Right lobe of liver (tissue), 6 donors: Measurements from ENCODE around the gene NSF. TPM values are rescaled to one million over a fixed set of nuclear protein-coding genes. Genes with fewer than 3 reads are reported as not detected.
A peak's percentile ranks its signal among the peaks of the same experiment; 100 is the strongest.
"Not testable (repeated sequence)": the region's sequence is repeated elsewhere in the genome, so short reads cannot be mapped to it uniquely, and the experiment has no call there.

Experiments
- ATAC-seq, 4 donors: fragments of 200-7000 bp; cut with Tn5 transposase; one replicate each; pipeline ENCODE4 v1.9.1; 2020; ENCODE audit warnings: mild to moderate bottlenecking in 4 of 4, moderate library complexity in 4 of 4
- DNase-seq, 3 donors: peaks; one replicate each; pipeline ENCODE4 v3.0.0-alpha.2; 2020
- H3K27ac ChIP-seq, 3 donors: fragments of 200-600 bp; one replicate each; pipeline ENCODE4 v1.8.0; 2022
- H3K27me3 ChIP-seq, 2 donors: fragments of 200-600 bp; one replicate each; pipeline ENCODE4 v1.8.0; 2022
- H3K36me3 ChIP-seq, 4 donors: fragments of 200-600 bp; sonication (generic) in 1 of 4; one replicate each; pipeline versions ENCODE4 v1.5.1 to v1.8.0; 2017 to 2022; ENCODE audit warnings: control low read depth in 1 of 4
- H3K4me1 ChIP-seq, 4 donors: fragments of 200-600 bp; sonication (generic) in 1 of 4; one replicate each; pipeline versions ENCODE4 v1.5.1 to v1.8.0; 2017 to 2022; ENCODE audit warnings: control low read depth in 1 of 4
- H3K4me3 ChIP-seq, 3 donors: fragments of 200-600 bp; one replicate each; pipeline ENCODE4 v1.8.0; 2022
- H3K9me3 ChIP-seq, 4 donors: fragments of 200-600 bp; sonication (generic) in 1 of 4; one replicate each; pipeline versions ENCODE4 v1.5.1 to v1.8.0; 2017 to 2022; ENCODE audit warnings: control low read depth in 1 of 4
- CTCF ChIP-seq, 4 donors: fragments of 200-600 bp in 3 of 4; fragments of 450-650 bp in 1 of 4; IDR thresholded peaks; one replicate each; pipeline versions ENCODE4 v1.5.1 to v1.8.0; 2016 to 2022; ENCODE audit warnings: antibody characterized with exemption in 4 of 4, mild to moderate bottlenecking in 2 of 4
- WGBS: methylation state at CpG from one replicate; pipeline ENCODE4 v1.1.6; 2018; ENCODE audit warnings: low coverage, low lambda C conversion rate; ENCODE audit not compliant: insufficient coverage; ENCODE audit errors: missing lambda C conversion rate; 5-methylcytosine and 5-hydroxymethylcytosine counted together
- intact Hi-C, 2 donors: fragments of 100-400 bp; cut with DNase I; formaldehyde crosslinking; loops; one replicate each; pipeline versions ENCODE4 v1.11.2 to v1.14.1; 2022
- total RNA-seq, 6 experiments: library from RNA; depleted of rRNA in 2 of 6; stranded (reverse); fragments of >200 nt in 2 of 6; fragmentation: NEBNext Ultra II Directional in 3 of 6; extraction: Animal tissue kit (Norgen Biotek cat#: 25700) in 3 of 6; gene quantifications; one replicate each; pipeline versions ENCODE4 v1.1.0 to v1.2.4, GENCODE V29; 2016 to 2023
- donor health status: DM: no; HTN: yes; CAD: no.
- donor health status: DM: no; HTN: no; CAD: no.
- donor health status: DM: no; HTN: no; CAD: no.
- donor health status: DM: no; HTN: yes; CAD: no.
- donor health status: DM: no; HTN: yes; CAD: no.

Gene NSF
- total RNA-seq, 6 experiments from 2014 or later: 16.3 to 27.7 (median 20.8) TPM

DNA sequence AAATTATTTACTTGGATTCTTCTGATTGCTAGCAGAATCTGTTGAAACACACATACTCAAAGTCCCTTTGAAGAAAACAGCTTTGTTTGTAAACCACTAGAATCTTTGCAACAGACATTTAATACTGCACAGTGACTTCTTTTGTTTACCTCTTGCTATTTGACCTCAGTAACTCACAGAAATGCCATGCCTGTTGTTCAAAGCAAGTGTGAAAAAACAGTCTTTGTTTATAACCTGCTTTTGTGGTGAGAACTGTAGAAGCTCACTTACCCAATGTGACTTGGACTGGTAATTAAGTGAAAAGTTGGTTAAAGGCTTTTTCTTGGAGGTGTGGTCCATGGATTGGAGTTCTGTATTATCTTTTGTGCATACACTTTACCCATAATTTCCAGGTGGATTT, 44.4 kb downstream of the NSF start:
- H3K9me3 ChIP-seq, H3K4me1 ChIP-seq, DNase-seq, H3K4me3 ChIP-seq, H3K36me3 ChIP-seq, H3K27me3 ChIP-seq, ATAC-seq, intact Hi-C loops, H3K27ac ChIP-seq: not testable (repeated sequence)

- H3K27me3 ChIP-seq, DNase-seq, H3K27ac ChIP-seq, intact Hi-C loops, H3K4me3 ChIP-seq, H3K36me3 ChIP-seq, H3K4me1 ChIP-seq, H3K9me3 ChIP-seq: not testable (repeated sequence)
- WGBS: 0% methylated on average over 1 of the region's 2 CpGs
- peak in 2 of 4 donors; percentile 5 to 21 for TF ChIP-seq CTCF (IDR thresholded peaks at IDR 0.05)
- peak; percentile 33 to 55 (median 40) for ATAC-seq
Measured at GRCh38 chr17:46641861-46642656, 51.6 kb downstream of the NSF start.

GRCh38 chr17:46647251-46647650, 56.8 kb downstream of the NSF start:
- intact Hi-C loops, H3K4me3 ChIP-seq: not testable (repeated sequence)
- WGBS: no CpG with 5 or more reads among the region's 2 CpGs

DNA sequence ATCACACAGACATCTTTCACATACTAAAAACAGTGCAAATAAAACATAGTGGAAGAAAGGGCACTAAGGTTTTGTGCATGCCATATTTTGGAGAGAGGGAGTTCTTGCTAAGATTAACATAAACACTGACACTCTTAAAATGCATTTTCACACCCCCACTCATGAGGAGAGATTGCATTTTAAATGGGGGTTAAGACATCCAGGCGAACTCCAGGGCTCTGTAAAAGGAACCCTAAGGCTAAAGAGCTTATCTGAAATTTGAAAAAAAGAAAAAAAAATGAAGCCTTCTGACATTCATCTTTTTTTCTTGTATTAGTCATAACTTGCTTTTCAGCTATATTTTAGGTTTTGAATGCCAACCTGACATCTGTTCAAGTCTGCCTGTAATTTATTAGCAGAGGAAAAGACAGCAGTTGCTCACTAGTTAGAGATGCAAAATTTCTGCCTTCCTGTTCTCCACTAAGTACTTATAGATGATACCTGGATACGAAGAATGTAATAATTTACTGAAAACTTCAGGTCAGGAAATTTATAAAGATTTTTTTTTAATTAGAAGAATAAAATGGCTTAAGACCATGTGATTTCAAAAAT, 57.3 kb downstream of the NSF start:
- not testable (repeated sequence) for ATAC-seq

More at GRCh38 chr17:46647251-46647650, 56.8 kb downstream of the NSF start:
- not testable (repeated sequence) for ATAC-seq, H3K9me3 ChIP-seq, DNase-seq, H3K4me1 ChIP-seq, H3K27ac ChIP-seq, H3K27me3 ChIP-seq, H3K36me3 ChIP-seq

DNA sequence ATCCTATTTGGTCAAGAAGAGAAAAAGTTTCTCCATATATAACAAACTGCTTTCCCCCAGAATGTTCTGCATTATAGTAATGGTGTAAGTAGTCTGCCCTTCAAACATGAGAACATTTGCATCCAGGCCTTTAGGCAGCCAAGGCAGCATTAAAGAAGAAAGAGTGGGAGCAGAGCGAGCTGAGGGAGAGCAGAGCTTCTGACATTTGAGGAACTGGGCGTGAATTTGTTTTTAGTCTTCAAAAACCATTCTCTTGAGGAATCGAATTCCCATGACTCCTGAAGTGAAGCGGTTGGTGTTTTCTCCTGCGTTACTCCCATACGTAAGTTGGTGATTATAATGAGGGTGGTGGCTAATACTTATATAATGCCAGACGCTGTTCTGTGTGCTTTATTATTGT, 58.8 kb downstream of the NSF start:
- H3K9me3 ChIP-seq, H3K27me3 ChIP-seq, H3K36me3 ChIP-seq, H3K4me3 ChIP-seq, DNase-seq, intact Hi-C loops, H3K4me1 ChIP-seq, ATAC-seq, H3K27ac ChIP-seq: not testable (repeated sequence)
- WGBS: 96% methylated on average over 7 of the region's 7 CpGs

More for the DNA sequence above, 57.3 kb downstream of the NSF start:
- H3K4me1 ChIP-seq, H3K9me3 ChIP-seq, H3K27me3 ChIP-seq, H3K27ac ChIP-seq, H3K36me3 ChIP-seq, DNase-seq, H3K4me3 ChIP-seq, intact Hi-C loops: not testable (repeated sequence)
- no CpG with 5 or more reads among the region's 2 CpGs for WGBS

- H3K4me3 ChIP-seq, H3K36me3 ChIP-seq, H3K9me3 ChIP-seq, intact Hi-C loops, H3K27me3 ChIP-seq, H3K27ac ChIP-seq, H3K4me1 ChIP-seq, DNase-seq: not testable (repeated sequence)
- peak in 3 of 4 donors; percentile 13 to 50 (median 40) for ATAC-seq
- no CpG with 5 or more reads among the region's 7 CpGs for WGBS
Measured at GRCh38 chr17:46652024-46652643, 61.7 kb downstream of the NSF start.

DNA sequence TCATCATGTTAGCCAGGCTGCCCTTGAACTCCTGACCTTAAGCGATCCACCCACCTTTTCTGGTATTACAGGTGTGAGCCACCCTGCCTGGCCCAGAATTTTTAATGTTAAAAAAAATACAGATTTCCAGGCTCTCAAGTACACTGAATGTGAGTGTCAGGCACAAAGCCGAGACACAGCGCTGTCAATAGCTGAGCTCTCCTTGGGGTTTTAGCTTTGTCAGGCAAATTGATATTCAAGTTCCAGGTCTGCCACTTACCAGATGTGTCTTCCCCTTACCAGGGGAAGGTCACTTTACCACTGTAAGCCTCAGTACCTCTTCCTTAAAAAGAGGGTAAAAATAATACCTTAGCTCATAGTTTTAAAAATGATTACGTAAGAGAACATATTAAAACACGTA, 67.8 kb downstream of the NSF start:
- H3K4me3 ChIP-seq, ATAC-seq, H3K27me3 ChIP-seq, H3K9me3 ChIP-seq, intact Hi-C loops, H3K36me3 ChIP-seq, H3K27ac ChIP-seq, DNase-seq, H3K4me1 ChIP-seq: not testable (repeated sequence)
- no CpG with 5 or more reads among the region's 5 CpGs for WGBS

DNA sequence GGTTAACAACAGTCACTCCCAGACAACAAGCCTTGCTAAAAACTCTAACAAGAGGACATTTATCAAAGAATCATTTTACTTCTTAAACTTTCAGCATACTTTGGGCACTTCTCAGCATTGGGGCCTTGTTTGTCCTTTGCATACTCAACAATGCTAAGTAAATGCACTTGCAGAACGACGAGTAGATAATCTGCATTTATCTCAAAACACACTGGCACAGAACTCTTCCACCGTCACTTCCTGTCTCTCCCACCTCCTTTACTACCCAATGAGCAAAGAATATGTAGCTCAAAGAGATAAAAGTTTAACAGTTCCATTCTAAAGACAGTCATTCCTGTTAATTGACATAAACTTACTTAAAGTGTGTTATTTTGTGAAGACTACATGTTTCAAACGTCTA, 69.2 kb downstream of the NSF start:
- H3K27ac ChIP-seq, H3K36me3 ChIP-seq, H3K4me1 ChIP-seq, H3K4me3 ChIP-seq, intact Hi-C loops, H3K9me3 ChIP-seq, ATAC-seq, H3K27me3 ChIP-seq, DNase-seq: not testable (repeated sequence)
- WGBS: 54% methylated on average over 2 of the region's 4 CpGs

- no CpG with 5 or more reads among the region's 1 CpG for WGBS
- H3K27me3 ChIP-seq, H3K9me3 ChIP-seq, ATAC-seq, H3K4me1 ChIP-seq, H3K4me3 ChIP-seq, H3K27ac ChIP-seq, DNase-seq, H3K36me3 ChIP-seq, intact Hi-C loops: not testable (repeated sequence)
Measured at GRCh38 chr17:46663123-46663522, 72.7 kb downstream of the NSF start.

DNA sequence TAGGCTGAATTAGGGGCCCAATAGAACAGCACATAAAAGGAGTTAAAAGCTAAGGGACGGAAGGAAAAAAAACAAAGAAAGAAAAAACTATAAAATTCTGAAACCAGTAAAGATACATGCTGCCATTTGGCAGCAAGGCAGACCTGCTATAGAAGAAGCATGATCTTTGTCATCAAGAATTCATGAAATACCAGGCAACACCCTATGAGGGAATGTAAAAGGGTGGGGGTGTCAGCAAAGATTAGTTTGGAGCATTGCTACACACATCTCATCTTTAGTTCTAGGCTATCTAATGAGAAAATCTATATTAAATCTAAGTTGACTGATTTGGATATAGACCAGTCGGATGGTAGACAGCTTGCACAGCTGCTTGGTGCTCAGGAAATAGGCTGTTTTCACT, 73.1 kb downstream of the NSF start:
- H3K27me3 ChIP-seq, H3K9me3 ChIP-seq, ATAC-seq, H3K27ac ChIP-seq, DNase-seq, H3K4me1 ChIP-seq, intact Hi-C loops, H3K36me3 ChIP-seq, H3K4me3 ChIP-seq: not testable (repeated sequence)
- WGBS: no CpG with 5 or more reads among the region's 2 CpGs
